Neural cell (in vitro differentiated cells): ENCODE data around the gene SAP130. TPM values are rescaled to one million over a fixed set of nuclear protein-coding genes. Genes with fewer than 3 reads are reported as not detected.

ENCODE experiments used
- H2AFZ ChIP-seq: fragments of 200-600, 300-800 bp; sonication (generic), shearing (Covaris generic); 2 replicates; pipeline ENCODE4 v1.6.0; 2014; ENCODE audit warnings: low read depth, mild to moderate bottlenecking, antibody characterized with exemption, low read length, moderate library complexity
- H3F3A ChIP-seq: fragments of 200-600 bp; shearing (Covaris generic); 2 replicates; pipeline ENCODE4 v1.6.1; 2016; ENCODE audit warnings: mild to moderate bottlenecking, moderate library complexity, mixed read lengths, antibody characterized with exemption, low read length; ENCODE audit not compliant: insufficient read depth, poor library complexity, severe bottlenecking
- H3K27ac ChIP-seq: fragments of 200-600, 300-800 bp; sonication (generic), shearing (Covaris generic); 2 replicates; pipeline ENCODE4 v1.5.1; 2014; ENCODE audit warnings: mild to moderate bottlenecking, low read length, moderate library complexity
- H3K27me3 ChIP-seq: fragments of 300-800, 200-600 bp; sonication (generic), shearing (Covaris generic); 2 replicates; pipeline ENCODE4 v1.6.0; 2014; ENCODE audit warnings: mild to moderate bottlenecking, low read depth, low read length, moderate library complexity; ENCODE audit not compliant: insufficient read depth
- H3K36me3 ChIP-seq: fragments of 300-800, 200-600 bp; sonication (generic), shearing (Covaris generic); 2 replicates; pipeline ENCODE4 v1.5.1; 2014; ENCODE audit warnings: mild to moderate bottlenecking, antibody characterized with exemption, low read length, moderate library complexity; ENCODE audit not compliant: insufficient read depth
- H3K4me2 ChIP-seq: fragments of 300-800, 200-600 bp; sonication (generic), shearing (Covaris generic); 2 replicates; pipeline ENCODE4 v1.6.0; 2014; ENCODE audit warnings: mild to moderate bottlenecking, low read length
- H3K4me3 ChIP-seq: fragments of 300-800, 200-600 bp; sonication (generic), shearing (Covaris generic); 2 replicates; pipeline ENCODE4 v1.5.1; 2014; ENCODE audit warnings: mild to moderate bottlenecking, low read length, moderate library complexity
- H3K79me2 ChIP-seq: fragments of 200-600 bp; shearing (Covaris generic); replicated peaks from 2 replicates; pipeline ENCODE4 v1.6.0; 2014; ENCODE audit warnings: mild to moderate bottlenecking, low read length, moderate library complexity; ENCODE audit not compliant: insufficient read depth
- H3K9ac ChIP-seq: fragments of 300-800, 200-600 bp; sonication (generic), shearing (Covaris generic); 2 replicates; pipeline ENCODE4 v1.6.1; 2016; ENCODE audit warnings: mild to moderate bottlenecking, low read length, mixed read lengths
- H3K9me2 ChIP-seq: fragments of 200-600 bp; shearing (Covaris generic); 2 replicates; pipeline ENCODE4 v1.6.1; 2016; ENCODE audit warnings: mild to moderate bottlenecking, low read length, mixed read lengths; ENCODE audit not compliant: insufficient read depth
- H3K9me3 ChIP-seq: fragments of 200-600, 300-800 bp; sonication (generic), shearing (Covaris generic); 2 replicates; pipeline ENCODE4 v1.6.1; 2016; ENCODE audit warnings: mild to moderate bottlenecking, mixed run types, low read length, moderate library complexity, mixed read lengths
- H4K20me1 ChIP-seq: fragments of 200-600 bp; shearing (Covaris generic); 2 replicates; pipeline ENCODE4 v1.6.1; 2016; ENCODE audit warnings: mild to moderate bottlenecking, mixed run types; ENCODE audit not compliant: insufficient read depth
- EP300 ChIP-seq: fragments of 450-650 bp; conservative IDR thresholded peaks from 2 replicates; pipeline ENCODE4 v1.6.1; 2014; ENCODE audit warnings: antibody characterized with exemption, mild to moderate bottlenecking, moderate library complexity; ENCODE audit not compliant: poor library complexity, severe bottlenecking
- EZH2 ChIP-seq: fragments of 200-600, 300-800 bp; shearing (Covaris generic), sonication (generic); IDR thresholded peaks from 2 replicates; pipeline ENCODE4 v1.6.1; 2014; ENCODE audit warnings: antibody characterized with exemption, low read length, borderline replicate concordance, mild to moderate bottlenecking; ENCODE audit not compliant: insufficient read depth, poor library complexity, severe bottlenecking
- MXI1 ChIP-seq: fragments of 450-650 bp; conservative IDR thresholded peaks from 2 replicates; pipeline ENCODE4 v1.6.1; 2014; ENCODE audit warnings: antibody characterized with exemption, mild to moderate bottlenecking; ENCODE audit not compliant: poor library complexity, severe bottlenecking
- POLR2AphosphoS5 ChIP-seq: IDR thresholded peaks from 2 replicates; pipeline ENCODE4 v1.6.1; 2012
- RAD21 ChIP-seq: fragments of 450-650 bp; conservative IDR thresholded peaks from 2 replicates; pipeline ENCODE4 v1.6.1; 2014; ENCODE audit warnings: antibody characterized with exemption, mild to moderate bottlenecking, moderate library complexity
- SMC3 ChIP-seq: fragments of 450-650 bp; conservative IDR thresholded peaks from 2 replicates; pipeline ENCODE4 v1.6.1; 2014; ENCODE audit warnings: antibody characterized with exemption, mild to moderate bottlenecking, moderate library complexity; ENCODE audit not compliant: poor library complexity
- TAF1 ChIP-seq: IDR thresholded peaks from 2 replicates; pipeline ENCODE4 v1.6.1; 2012; ENCODE audit warnings: low read depth
- polyA plus RNA-seq: library from polyadenylated mRNA; depleted of rRNA; stranded (reverse); fragments of >200 nt; gene quantifications from 2 replicates; pipeline ENCODE4 v1.2.3, GENCODE V29; 2014
- TF ChIP-seq, protein P1 (sequence below): IDR thresholded peaks from 2 replicates; pipeline ENCODE4 v1.6.1; 2012; ENCODE audit warnings: borderline replicate concordance
- TF ChIP-seq, protein P2 (sequence below): fragments of 450-650 bp; IDR thresholded peaks from 2 replicates; pipeline ENCODE4 v1.5.1; 2014; ENCODE audit warnings: antibody characterized with exemption, mild to moderate bottlenecking, moderate library complexity; ENCODE audit not compliant: poor library complexity, severe bottlenecking

Gene SAP130
- polyA plus RNA-seq, 1 donor from 2014 or later, result 5.6 TPM

DNA sequence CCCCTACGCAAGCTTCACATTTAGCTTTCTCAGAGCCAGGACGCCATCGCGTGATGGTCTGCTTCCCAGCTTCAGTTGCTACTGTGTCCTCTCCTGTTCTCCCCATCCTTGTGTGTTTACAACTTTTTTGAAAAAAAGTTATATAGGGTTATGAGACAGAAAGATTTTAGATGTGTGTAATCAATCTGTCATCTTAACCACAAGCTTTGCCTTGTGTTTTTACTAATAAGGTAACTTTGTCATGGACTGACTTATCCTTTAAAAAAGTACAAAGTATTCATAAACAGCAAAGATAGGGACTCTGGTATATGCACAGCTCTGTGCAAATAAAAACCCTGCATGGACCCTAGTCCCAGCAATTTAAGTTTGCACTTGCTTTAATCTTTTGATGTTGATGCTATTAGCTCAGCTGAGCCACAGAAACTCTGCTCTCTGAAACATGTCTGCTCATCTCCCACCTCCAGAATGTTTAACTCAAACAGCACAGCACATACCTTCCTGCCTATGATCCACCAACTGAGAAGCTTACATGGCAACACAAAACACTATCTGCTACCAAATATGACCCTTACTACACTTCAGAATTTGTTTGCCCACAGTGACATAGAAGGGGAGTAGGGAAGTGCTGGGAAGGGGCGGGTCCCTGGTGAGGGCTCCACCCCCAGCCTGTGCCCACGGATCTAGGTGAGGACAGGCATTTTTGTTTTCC is 42.7 kb downstream of the SAP130 start:
- Histone ChIP-seq H3K4me2 (no peak overlapping the region), H3F3A (no peaks in the 10 kb centered on the region), H3K9ac (no peak overlapping the region), H4K20me1 (no peaks in the 10 kb centered on the region), H3K9me2 (no peaks in the 10 kb centered on the region), H3K36me3 (peaks cover 11% of the 10 kb centered on the region), H2AFZ (no peak overlapping the region), H3K27me3 (no peaks in the 10 kb centered on the region), H3K79me2 (no peaks in the 10 kb centered on the region), H3K4me3 (no peak overlapping the region), H3K27ac (no peak overlapping the region), H3K9me3 (no peaks in the 10 kb centered on the region)
- no peak for TF ChIP-seq MXI1
- no peak for TF ChIP-seq EZH2
- TF ChIP-seq SMC3, result no peak
- no peak for TF ChIP-seq RAD21
- TF ChIP-seq, protein P1, sequence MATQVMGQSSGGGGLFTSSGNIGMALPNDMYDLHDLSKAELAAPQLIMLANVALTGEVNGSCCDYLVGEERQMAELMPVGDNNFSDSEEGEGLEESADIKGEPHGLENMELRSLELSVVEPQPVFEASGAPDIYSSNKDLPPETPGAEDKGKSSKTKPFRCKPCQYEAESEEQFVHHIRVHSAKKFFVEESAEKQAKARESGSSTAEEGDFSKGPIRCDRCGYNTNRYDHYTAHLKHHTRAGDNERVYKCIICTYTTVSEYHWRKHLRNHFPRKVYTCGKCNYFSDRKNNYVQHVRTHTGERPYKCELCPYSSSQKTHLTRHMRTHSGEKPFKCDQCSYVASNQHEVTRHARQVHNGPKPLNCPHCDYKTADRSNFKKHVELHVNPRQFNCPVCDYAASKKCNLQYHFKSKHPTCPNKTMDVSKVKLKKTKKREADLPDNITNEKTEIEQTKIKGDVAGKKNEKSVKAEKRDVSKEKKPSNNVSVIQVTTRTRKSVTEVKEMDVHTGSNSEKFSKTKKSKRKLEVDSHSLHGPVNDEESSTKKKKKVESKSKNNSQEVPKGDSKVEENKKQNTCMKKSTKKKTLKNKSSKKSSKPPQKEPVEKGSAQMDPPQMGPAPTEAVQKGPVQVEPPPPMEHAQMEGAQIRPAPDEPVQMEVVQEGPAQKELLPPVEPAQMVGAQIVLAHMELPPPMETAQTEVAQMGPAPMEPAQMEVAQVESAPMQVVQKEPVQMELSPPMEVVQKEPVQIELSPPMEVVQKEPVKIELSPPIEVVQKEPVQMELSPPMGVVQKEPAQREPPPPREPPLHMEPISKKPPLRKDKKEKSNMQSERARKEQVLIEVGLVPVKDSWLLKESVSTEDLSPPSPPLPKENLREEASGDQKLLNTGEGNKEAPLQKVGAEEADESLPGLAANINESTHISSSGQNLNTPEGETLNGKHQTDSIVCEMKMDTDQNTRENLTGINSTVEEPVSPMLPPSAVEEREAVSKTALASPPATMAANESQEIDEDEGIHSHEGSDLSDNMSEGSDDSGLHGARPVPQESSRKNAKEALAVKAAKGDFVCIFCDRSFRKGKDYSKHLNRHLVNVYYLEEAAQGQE, result no peak
- TF ChIP-seq, protein P2, sequence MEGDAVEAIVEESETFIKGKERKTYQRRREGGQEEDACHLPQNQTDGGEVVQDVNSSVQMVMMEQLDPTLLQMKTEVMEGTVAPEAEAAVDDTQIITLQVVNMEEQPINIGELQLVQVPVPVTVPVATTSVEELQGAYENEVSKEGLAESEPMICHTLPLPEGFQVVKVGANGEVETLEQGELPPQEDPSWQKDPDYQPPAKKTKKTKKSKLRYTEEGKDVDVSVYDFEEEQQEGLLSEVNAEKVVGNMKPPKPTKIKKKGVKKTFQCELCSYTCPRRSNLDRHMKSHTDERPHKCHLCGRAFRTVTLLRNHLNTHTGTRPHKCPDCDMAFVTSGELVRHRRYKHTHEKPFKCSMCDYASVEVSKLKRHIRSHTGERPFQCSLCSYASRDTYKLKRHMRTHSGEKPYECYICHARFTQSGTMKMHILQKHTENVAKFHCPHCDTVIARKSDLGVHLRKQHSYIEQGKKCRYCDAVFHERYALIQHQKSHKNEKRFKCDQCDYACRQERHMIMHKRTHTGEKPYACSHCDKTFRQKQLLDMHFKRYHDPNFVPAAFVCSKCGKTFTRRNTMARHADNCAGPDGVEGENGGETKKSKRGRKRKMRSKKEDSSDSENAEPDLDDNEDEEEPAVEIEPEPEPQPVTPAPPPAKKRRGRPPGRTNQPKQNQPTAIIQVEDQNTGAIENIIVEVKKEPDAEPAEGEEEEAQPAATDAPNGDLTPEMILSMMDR, result no peak
- no peak for TF ChIP-seq EP300
- TF ChIP-seq POLR2AphosphoS5, result no peak
- TF ChIP-seq TAF1, result no peak

DNA sequence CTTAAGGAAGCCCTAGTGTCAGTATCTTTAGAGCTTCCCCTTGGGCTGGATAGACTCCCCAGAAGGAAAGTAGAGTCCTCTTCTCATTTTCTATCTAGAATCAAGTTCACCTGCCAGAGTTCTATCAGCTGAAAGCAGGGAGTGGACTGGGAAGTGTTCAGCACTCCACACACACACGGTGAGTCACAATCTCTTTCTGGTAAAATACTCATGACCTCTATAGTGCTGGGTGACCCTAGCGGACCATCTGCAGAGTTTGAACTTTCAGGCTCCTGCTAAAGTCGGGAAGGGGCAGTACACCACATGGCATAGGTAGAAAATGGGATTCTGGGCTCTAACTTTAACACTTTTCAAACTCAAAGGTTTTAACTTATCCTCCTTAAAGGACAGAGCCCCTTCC is 43.3 kb downstream of the SAP130 start:
- Histone ChIP-seq H3K9ac (no peak overlapping the region), H4K20me1 (no peaks in the 10 kb centered on the region), H3K9me2 (no peaks in the 10 kb centered on the region), H3F3A (no peaks in the 10 kb centered on the region), H2AFZ (no peak overlapping the region), H3K27me3 (no peaks in the 10 kb centered on the region), H3K4me2 (no peak overlapping the region), H3K36me3 (peaks cover 11% of the 10 kb centered on the region), H3K4me3 (no peak overlapping the region), H3K9me3 (no peaks in the 10 kb centered on the region), H3K27ac (no peak overlapping the region), H3K79me2 (no peaks in the 10 kb centered on the region)
- TF ChIP-seq, protein P2, result no peak
- no peak for TF ChIP-seq MXI1
- no peak for TF ChIP-seq POLR2AphosphoS5
- TF ChIP-seq EZH2, result no peak
- TF ChIP-seq, protein P1, result no peak
- no peak for TF ChIP-seq RAD21
- no peak for TF ChIP-seq TAF1
